Inflammatory macrophage treated with lipopolysaccharide for 4 hours (primary cell): Measurements from ENCODE around the gene SLC6A16.
"Not testable (repeated sequence)": the region's sequence is repeated elsewhere in the genome, so short reads cannot be mapped to it uniquely, and the experiment has no call there.

Experiments used
- DNase-seq: peaks from one replicate; pipeline ENCODE4 v3.0.0-alpha.2; 2020

Gene SLC6A16

DNA sequence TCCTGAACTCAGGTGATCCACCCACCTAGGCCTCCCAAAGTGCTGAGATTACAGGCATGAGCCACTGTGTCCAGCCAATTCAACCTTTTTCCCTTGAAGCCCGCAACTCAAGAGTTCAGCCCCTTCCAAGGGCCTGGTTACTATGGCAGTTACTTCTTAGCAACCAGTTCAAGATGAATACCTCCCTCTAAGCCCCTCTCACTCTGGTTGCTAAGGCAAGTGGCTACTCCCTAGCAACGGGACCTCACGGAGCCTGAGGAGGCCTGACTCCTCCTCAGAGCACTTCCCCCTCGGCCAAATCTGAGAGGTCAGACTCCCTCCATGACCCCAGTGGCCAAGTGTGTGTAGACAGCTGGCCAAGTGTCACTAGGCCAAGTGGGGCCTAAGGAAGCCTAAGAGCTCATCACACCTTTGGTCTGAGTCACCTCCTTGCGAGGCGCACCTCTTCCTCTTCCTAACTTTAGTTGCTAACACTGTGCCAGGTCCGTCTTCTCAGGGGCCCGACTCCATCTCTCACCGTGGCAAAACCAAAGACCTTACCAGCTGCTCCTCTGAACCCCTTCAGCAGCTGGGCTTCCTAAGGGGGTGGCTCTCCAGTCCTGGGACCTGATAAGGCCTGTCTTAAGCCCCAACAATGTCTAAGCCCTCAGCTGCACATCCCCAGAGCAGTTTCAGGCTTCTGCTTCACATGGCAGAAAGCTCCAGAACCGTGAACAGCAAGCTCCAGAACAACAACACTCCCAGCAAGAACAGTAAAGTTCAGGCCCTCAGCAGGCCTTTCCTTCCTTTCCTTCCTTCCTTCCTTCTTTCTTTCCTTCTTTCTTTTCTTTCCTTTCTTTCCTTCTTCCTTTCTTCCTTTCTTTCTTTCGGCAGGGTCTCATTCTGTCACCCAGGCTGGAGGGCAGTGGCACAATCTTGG lies 19.8 kb upstream of the SLC6A16 start:
- no peak for DNase-seq

GRCh38 chr19:49343123-49343522 lies 18.1 kb upstream of the SLC6A16 start:
- no peak for DNase-seq

DNA sequence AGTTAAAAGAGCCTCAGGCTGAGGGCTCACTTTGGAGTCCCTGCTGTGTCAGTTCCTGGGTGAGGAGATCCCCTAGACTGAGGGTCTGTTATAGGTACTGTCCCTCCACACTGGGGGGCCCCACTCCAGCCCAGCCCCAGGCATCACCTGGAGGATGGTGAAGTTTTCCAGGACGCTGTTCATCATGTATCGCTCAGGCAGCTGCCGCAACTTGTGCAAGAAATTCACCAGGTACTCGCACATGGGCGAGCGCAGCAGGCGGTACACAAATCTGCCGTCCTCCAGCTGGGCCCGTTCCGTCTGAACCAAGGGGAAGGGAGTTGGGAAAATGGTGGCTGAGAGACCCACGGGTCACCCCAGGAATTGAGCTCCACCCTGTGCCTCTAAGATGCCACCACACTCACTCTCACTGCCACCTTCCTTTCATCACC lies 17.3 kb upstream of the SLC6A16 start:
- no peak for DNase-seq

DNA sequence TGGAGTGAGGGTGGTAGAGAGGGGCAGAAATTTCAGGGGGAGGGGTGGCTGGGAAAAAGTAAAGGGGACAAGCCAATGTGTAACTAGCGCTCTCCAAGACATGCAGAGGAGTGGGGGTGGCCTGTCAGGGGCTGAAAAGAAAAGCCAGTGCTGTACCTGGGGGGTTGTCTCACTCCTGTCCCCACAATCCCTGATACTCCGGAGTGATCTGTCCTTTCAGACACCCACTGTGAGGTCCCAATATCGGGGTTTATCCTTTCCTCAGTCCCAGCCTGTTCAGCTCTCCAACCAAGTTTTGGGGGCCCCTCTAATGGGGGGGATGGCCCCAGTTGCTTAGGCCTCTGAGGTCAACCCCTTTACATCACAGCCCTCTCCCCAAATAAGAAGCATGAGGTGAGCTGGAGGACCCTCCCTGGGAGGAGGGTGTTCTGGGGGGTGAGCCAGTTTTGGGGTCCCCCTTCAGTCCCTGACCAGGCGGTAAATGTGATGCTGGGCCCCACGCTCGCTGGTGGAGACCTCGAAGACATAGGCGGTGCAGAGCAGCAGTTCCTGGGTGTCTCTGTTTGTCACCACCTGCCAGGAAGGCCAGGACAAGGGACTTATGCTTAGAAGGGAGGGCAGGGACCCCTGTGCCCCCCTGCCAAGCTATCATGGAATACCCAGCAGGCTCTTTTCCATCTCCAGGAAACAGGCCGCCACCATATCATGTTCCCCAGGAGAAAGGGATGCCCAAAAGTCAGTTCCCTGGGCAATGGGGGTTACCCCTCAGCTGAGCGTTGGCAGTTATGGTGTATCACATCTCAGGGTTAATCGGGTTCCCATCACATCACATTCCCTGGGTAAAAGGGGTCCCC lies 16.1 kb upstream of the SLC6A16 start:
- no peak for DNase-seq

GRCh38 chr19:49340069-49340864 lies 15.3 kb upstream of the SLC6A16 start:
- DNase-seq = no peak

- DNase-seq = no peak
These were observed 14.5 kb upstream of the SLC6A16 start for GRCh38 chr19:49339301-49340068.

DNA sequence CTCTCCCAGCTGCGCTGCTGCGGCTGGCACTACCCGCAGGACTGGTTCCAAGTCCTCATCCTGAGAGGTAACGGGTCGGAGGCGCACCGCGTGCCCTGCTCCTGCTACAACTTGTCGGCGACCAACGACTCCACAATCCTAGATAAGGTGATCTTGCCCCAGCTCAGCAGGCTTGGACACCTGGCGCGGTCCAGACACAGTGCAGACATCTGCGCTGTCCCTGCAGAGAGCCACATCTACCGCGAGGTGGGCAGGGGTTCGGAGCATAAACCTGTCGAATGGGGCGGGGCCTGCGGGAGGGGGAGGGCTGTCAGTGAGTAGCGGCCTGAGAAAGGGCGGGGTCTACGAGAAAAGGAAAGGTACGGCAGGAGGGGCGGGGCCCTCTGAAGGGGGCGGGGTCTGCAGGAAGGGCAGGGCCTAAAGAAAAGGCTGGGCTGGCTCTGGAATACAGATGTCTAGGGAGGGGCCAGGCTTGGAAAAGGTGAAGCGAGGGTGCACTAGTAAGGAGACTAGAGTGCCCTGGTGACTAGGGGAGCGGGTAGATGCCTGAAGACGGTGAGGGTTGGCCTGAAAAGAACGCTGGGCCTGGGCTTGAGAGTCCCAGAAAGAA lies 13.8 kb upstream of the SLC6A16 start:
- no peak for DNase-seq

GRCh38 chr19:49338023-49338677 lies 13.2 kb upstream of the SLC6A16 start:
- DNase-seq = no peak

GRCh38 chr19:49337267-49338022 lies 12.5 kb upstream of the SLC6A16 start:
- DNase-seq = no peak

- no peak for DNase-seq
These were observed 11.7 kb upstream of the SLC6A16 start for GRCh38 chr19:49336482-49337266.

GRCh38 chr19:49335784-49336481 lies 10.9 kb upstream of the SLC6A16 start:
- peak; percentile 78 for DNase-seq

DNA sequence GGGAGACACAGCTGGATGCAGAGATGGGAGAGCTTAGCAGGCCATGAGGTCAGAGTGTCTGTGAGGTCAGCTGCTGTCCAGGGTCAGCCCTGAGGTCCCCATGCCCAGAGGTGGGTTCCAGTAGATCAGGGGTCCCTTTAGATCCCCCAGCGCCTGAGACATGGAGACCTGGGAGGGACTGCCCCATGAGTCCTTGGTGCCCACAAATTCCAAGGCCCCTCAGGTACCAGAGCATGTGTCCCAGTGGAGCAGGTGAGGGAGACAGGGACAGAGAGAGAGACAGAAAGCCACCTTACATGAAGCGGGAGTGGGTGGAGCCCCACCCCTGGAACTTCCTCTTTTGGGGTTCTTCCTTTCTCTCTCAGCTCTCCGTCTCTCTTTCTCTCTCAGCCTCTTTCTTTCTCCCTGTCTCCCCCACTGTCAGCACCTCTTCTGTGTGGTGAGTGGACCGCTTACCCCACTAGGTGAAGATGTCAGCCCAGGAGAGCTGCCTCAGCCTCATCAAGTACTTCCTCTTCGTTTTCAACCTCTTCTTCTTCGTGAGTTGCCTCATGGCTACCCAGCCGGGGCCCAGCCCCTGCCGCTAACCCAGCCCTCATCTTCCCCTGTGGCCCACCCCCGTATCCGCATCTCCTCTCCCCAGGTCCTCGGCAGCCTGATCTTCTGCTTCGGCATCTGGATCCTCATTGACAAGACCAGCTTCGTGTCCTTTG lies 10.2 kb upstream of the SLC6A16 start, which contains the start of gene CD37:
Gene CD37 (plus strand): TSS at position 336 of the 713 bp plus-strand sequence. CDS start 135 bp downstream, at position 471.
- DNase-seq = peak; percentile 62

DNA sequence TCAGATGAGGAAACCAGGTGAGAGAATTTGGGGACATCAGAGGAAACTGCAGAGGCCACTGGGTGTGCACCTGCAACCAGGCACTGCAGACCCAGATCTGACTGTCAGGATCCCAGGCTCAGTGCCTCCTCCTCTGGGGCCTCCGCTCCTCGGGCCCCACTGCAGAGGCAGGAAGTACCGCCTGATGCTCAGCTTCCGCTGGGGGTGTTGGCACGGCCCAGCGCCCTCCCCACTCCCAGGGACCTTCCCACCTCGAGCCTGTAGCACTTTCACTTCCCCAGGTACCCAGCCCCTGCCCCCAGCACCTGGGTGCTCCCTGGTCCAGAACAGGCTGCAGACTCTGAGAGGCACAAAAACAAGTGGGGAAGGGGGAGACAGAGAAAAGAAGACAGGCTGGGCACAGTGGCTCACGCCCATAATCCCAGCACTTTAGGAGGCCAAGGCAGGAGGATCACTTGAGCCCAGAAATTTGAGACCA lies 8.9 kb upstream of the SLC6A16 start:
- peak; percentile 54 for DNase-seq

DNA sequence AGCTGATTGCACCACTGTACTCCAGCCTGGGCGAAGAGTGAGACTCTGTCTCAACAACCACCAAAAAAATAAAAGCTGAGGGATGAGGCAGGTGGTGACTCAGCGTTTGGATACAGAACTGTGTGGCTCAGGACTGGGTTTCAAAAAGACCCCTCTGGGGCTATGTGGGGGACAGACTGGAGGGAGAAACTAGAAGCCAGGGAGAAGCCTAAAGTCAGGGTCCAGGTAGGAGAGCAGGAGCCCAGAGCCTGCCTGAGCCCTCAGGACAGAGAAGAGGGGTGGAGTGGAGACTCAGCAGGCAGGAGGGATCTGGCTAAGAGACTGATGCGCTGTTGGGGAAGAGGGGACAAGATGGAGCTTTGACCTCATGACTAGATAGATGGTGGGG lies 8.4 kb upstream of the SLC6A16 start:
- DNase-seq = peak; percentile 47

GRCh38 chr19:49332691-49333417 lies 7.9 kb upstream of the SLC6A16 start:
- DNase-seq = not testable (repeated sequence)

DNA sequence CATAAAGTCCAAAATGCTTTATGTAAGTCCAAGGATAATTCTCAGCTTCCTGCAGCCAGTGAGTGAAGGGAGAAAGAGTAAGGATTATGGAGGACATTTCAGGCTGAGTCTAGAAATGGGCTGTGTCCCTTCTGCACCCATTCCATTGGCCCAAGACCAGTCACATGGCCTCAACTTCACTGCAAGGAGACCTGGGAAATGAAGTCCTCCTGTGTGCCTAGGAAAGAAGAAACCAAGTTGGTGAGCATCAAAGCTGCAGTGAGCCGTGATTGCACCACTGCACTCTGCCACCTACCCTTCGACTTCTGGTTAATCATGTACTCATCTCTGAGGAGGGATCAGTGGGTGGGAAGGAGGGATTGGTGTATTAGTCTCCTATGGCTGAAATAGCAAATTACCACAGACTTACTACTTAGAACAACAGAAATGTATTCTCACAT lies 6.6 kb upstream of the SLC6A16 start:
- DNase-seq = peak; percentile 85

DNA sequence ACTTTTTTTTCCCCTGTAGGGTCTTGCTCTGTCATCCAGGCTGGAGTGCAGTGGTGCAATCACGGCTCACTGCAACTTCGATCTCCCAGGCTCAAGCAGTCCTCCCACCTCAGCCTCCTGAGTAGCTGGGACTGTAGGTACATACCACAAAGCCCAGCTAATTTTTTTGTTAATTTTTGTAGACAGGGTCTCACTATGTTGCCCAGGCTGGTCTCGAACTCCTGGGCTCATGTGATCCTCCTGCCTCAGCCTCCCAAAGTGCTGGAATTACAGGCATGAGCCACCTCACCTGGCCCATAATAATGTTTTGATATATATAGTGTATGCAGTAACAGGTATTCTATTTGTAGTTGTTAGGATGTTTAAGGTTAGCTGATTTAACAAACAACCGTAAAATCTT lies 6.2 kb upstream of the SLC6A16 start:
- not testable (repeated sequence) for DNase-seq
